Peyer's patch (tissue), 4 donors: ENCODE results near the gene PLA2G12A. TPM values are rescaled to one million over a fixed set of nuclear protein-coding genes. Genes with fewer than 3 reads are reported as not detected.
A peak's percentile ranks its signal among the peaks of the same experiment; 100 is the strongest.

ENCODE experiments used
- DNase-seq, 3 donors: peaks; one replicate each; pipeline ENCODE4 v3.0.0-alpha.2; 2017 to 2019
- H3K27ac ChIP-seq, 4 donors: fragments of 200-600 bp; sonication (generic); one replicate each; pipeline ENCODE4 v1.5.1; 2016 to 2019
- H3K27me3 ChIP-seq, 2 donors: fragments of 200-600 bp; sonication (generic); one replicate each; pipeline ENCODE4 v1.5.1; 2019
- H3K36me3 ChIP-seq, 3 donors: fragments of 200-600 bp; sonication (generic); one replicate each; pipeline ENCODE4 v1.5.1; 2016 to 2019
- H3K4me1 ChIP-seq, 4 donors: fragments of 200-600 bp; sonication (generic); one replicate each; pipeline ENCODE4 v1.5.1; 2016 to 2019
- H3K4me3 ChIP-seq, 4 donors: fragments of 200-600 bp; sonication (generic); 1 replicate in 3 of 4; 2 replicates in 1 of 4; pipeline ENCODE4 v1.5.1; 2016 to 2019; ENCODE audit warnings: mild to moderate bottlenecking in 1 of 4
- H3K9me3 ChIP-seq, 4 donors: fragments of 200-600 bp; sonication (generic); one replicate each; pipeline ENCODE4 v1.5.1; 2016 to 2019; ENCODE audit warnings: mild to moderate bottlenecking in 1 of 4
- CTCF ChIP-seq, 6 experiments: fragments of 450-650 bp in 4 of 6; fragments of 200-600 bp in 2 of 6; sonication (generic) in 1 of 6; IDR thresholded peaks; one replicate each; pipeline ENCODE4 v1.5.1; 2017 to 2019; ENCODE audit warnings: antibody characterized with exemption in 6 of 6, mild to moderate bottlenecking in 3 of 6, moderate library complexity in 1 of 6
- POLR2A ChIP-seq, 2 donors: fragments of 450-650 bp; IDR thresholded peaks; one replicate each; pipeline ENCODE4 v1.5.1; 2017; ENCODE audit warnings: antibody characterized with exemption in 2 of 2, mild to moderate bottlenecking in 2 of 2, moderate library complexity in 2 of 2
- total RNA-seq, 4 donors: library from RNA; depleted of rRNA; stranded (reverse); fragments of >200 nt; gene quantifications; one replicate each; pipeline ENCODE4 v1.1.0, GENCODE V29; 2016

Gene PLA2G12A
- total RNA-seq, 4 donors from 2014 or later, result 14.9 to 37.0 (median 28.4) TPM

- Histone ChIP-seq H3K27ac (peak overlapping the region in 2 of 4 donors; percentile 54 to 80), H3K4me3 (peak overlapping the region in 1 of 4 donors; percentile 13), H3K9me3 (no peaks in the 10 kb centered on the region), H3K36me3 (peaks cover 0 to 32% (median 0%) of the 10 kb centered on the region in 3 donors), H3K27me3 (no peaks in the 10 kb centered on the region), H3K4me1 (peaks cover 4 to 55% (median 6%) of the 10 kb centered on the region in 4 donors)
- TF ChIP-seq CTCF (IDR thresholded peaks at IDR 0.05), result no peak
- no peak for TF ChIP-seq POLR2A (IDR thresholded peaks at IDR 0.05)
- peak in 2 of 3 donors; percentile 58 to 79 for DNase-seq
Measured at GRCh38 chr4:109699553-109700225, 30.2 kb downstream of the PLA2G12A start.

- Histone ChIP-seq H3K27ac (peak overlapping the region in 1 of 4 donors; percentile 80), H3K36me3 (peaks cover 0 to 42% (median 0%) of the 10 kb centered on the region in 3 donors), H3K27me3 (no peaks in the 10 kb centered on the region), H3K4me1 (peaks cover 4 to 53% (median 6%) of the 10 kb centered on the region in 4 donors), H3K9me3 (no peaks in the 10 kb centered on the region), H3K4me3 (no peak overlapping the region)
- DNase-seq, result no peak
- TF ChIP-seq CTCF (IDR thresholded peaks at IDR 0.05), result no peak
- TF ChIP-seq POLR2A (IDR thresholded peaks at IDR 0.05), result peak in 1 of 2 donors; percentile 11
Measured at GRCh38 chr4:109698656-109699055, 31.2 kb downstream of the PLA2G12A start.

- H3K36me3 ChIP-seq, result peaks cover 0 to 89% (median 0%) of the 10 kb centered on the region in 3 donors
- H3K9me3 ChIP-seq, result no peaks in the 10 kb centered on the region
- TF ChIP-seq CTCF (IDR thresholded peaks at IDR 0.05) (no peak), POLR2A (IDR thresholded peaks at IDR 0.05) (no peak)
- H3K27ac ChIP-seq, result peak overlapping the region in 1 of 4 donors; percentile 10
- H3K4me3 ChIP-seq, result no peak overlapping the region
- H3K4me1 ChIP-seq, result peaks cover 0 to 12% (median 0%) of the 10 kb centered on the region in 4 donors
- DNase-seq, result no peak
- no peaks in the 10 kb centered on the region for H3K27me3 ChIP-seq
Measured at GRCh38 chr4:109691411-109691920, 38.4 kb downstream of the PLA2G12A start.

GRCh38 chr4:109690690-109691410 lies 39.0 kb downstream of the PLA2G12A start:
- H3K4me3 ChIP-seq, result no peak overlapping the region
- no peak for DNase-seq
- peaks cover 0 to 12% (median 0%) of the 10 kb centered on the region in 4 donors for H3K4me1 ChIP-seq
- H3K27me3 ChIP-seq, result no peaks in the 10 kb centered on the region
- peak overlapping the region in 2 of 4 donors; percentile 22 to 55 for H3K27ac ChIP-seq
- H3K9me3 ChIP-seq, result no peaks in the 10 kb centered on the region
- H3K36me3 ChIP-seq, result peaks cover 0 to 86% (median 0%) of the 10 kb centered on the region in 3 donors
- TF ChIP-seq CTCF (IDR thresholded peaks at IDR 0.05), result no peak

- Histone ChIP-seq H3K9me3 (no peaks in the 10 kb centered on the region), H3K27me3 (no peaks in the 10 kb centered on the region), H3K4me1 (no peaks in the 10 kb centered on the region), H3K27ac (no peak overlapping the region), H3K36me3 (peaks cover 0 to 38% (median 0%) of the 10 kb centered on the region in 3 donors), H3K4me3 (no peak overlapping the region)
- no peak for DNase-seq
- TF ChIP-seq POLR2A (IDR thresholded peaks at IDR 0.05) (no peak), CTCF (IDR thresholded peaks at IDR 0.05) (no peak)
Measured at GRCh38 chr4:109684727-109685126, 45.1 kb downstream of the PLA2G12A start.
